GM08714 (cell line): Measurements from ENCODE around the gene OSBPL2.

ENCODE experiments used
- H3K4me3 ChIP-seq: fragments of 200-500 bp; sonication (Bioruptor generic); 2 replicates; pipeline ENCODE4 v1.5.1; 2014; ENCODE audit warnings: mild to moderate bottlenecking, low read length, inconsistent platforms
- ZNF274 ChIP-seq: IDR thresholded peaks from 2 replicates; pipeline ENCODE4 v1.6.1; 2012; ENCODE audit warnings: mild to moderate bottlenecking, low read depth, low read length

OSBPL2 gene

DNA sequence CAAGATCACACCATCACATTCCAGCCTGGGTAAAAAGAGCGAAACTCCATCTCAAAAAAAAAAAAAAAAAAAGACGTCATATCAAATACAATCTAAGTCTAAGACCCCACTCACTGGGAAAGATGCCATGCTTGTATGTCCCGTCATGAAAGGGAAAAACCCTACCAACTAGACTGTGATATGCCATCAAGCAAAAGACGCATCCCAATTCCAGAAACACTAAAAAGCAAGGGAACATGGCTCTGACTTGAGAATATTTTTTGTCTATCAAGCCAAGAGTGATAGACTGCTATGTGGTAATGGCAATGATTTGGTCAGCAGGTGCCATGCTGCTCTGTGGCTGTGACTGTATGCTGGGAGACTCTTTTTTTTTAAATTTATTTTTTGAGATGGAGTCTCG, 105.8 kb downstream of the OSBPL2 start:
- H3K4me3 ChIP-seq: no peak overlapping the region
- TF ChIP-seq ZNF274: no peak

DNA sequence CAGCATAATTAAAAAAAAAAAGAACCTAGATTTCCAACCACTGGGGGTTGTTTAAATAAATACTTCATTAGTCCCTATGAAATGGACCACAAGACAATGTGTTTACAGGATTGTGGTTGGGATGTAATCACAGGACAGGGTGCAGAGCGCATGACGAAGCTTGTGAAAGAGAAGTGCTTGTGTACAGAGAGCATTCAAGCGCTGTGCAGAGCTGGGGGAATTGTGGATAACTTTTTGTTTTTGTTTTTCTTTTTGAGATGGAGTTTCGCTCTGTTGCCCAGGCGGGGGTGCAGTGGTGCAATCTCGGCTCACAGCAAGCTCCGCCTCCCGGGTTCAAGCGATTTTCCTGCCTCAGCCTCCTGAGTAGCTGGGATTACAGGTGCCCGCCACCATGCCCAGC, 106.5 kb downstream of the OSBPL2 start:
- H3K4me3 ChIP-seq: no peak overlapping the region
- TF ChIP-seq ZNF274: no peak
